HG03108 (cell line): ENCODE results near the gene NLGN1.

Experiments
- ATAC-seq: cut with Tn5 transposase; IDR thresholded peaks from one replicate; pipeline ENCODE4 v1.9.1; 2021; ENCODE audit warnings: moderate library complexity; ENCODE audit not compliant: unreplicated experiment

The NLGN1 gene

GRCh38 chr3:173823911-173824460, 426.4 kb downstream of the NLGN1 start:
- ATAC-seq, result no peak

GRCh38 chr3:173825730-173826129, 428.2 kb downstream of the NLGN1 start:
- no peak for ATAC-seq

- no peak for ATAC-seq
These were observed 428.9 kb downstream of the NLGN1 start for GRCh38 chr3:173826416-173826815.

GRCh38 chr3:173826901-173827609, 429.5 kb downstream of the NLGN1 start:
- ATAC-seq, result no peak

GRCh38 chr3:173838644-173839043, 441.1 kb downstream of the NLGN1 start:
- no peak for ATAC-seq

- ATAC-seq, result no peak
These were observed 442.3 kb downstream of the NLGN1 start for GRCh38 chr3:173839859-173840258.

GRCh38 chr3:173841334-173841733, 443.8 kb downstream of the NLGN1 start:
- ATAC-seq, result no peak

- ATAC-seq, result no peak
These were observed 445.5 kb downstream of the NLGN1 start for GRCh38 chr3:173843060-173843459.

- ATAC-seq, result no peak
These were observed 449.0 kb downstream of the NLGN1 start for GRCh38 chr3:173846584-173846983.

GRCh38 chr3:173849489-173849888, 451.9 kb downstream of the NLGN1 start:
- no peak for ATAC-seq

GRCh38 chr3:173857154-173857553, 459.6 kb downstream of the NLGN1 start:
- no peak for ATAC-seq

GRCh38 chr3:173862701-173863100, 465.2 kb downstream of the NLGN1 start:
- no peak for ATAC-seq

- no peak for ATAC-seq
These were observed 466.0 kb downstream of the NLGN1 start for GRCh38 chr3:173863551-173863950.

GRCh38 chr3:173865900-173866498, 468.5 kb downstream of the NLGN1 start:
- ATAC-seq, result no peak

GRCh38 chr3:173869766-173870165, 472.2 kb downstream of the NLGN1 start:
- ATAC-seq, result no peak

GRCh38 chr3:173870976-173871375, 473.4 kb downstream of the NLGN1 start:
- no peak for ATAC-seq

- no peak for ATAC-seq
These were observed 478.2 kb downstream of the NLGN1 start for GRCh38 chr3:173875790-173876189.

- ATAC-seq, result no peak
These were observed 478.9 kb downstream of the NLGN1 start for GRCh38 chr3:173876476-173876875.

GRCh38 chr3:173887888-173888287, 490.3 kb downstream of the NLGN1 start:
- ATAC-seq, result no peak

GRCh38 chr3:173889596-173889995, 492.1 kb downstream of the NLGN1 start:
- no peak for ATAC-seq

- ATAC-seq, result no peak
These were observed 492.5 kb downstream of the NLGN1 start for GRCh38 chr3:173890091-173890490.

GRCh38 chr3:173891272-173892100, 493.9 kb downstream of the NLGN1 start:
- no peak for ATAC-seq
